ENCODE data around the gene CABYR. TPM values are rescaled to one million over a fixed set of nuclear protein-coding genes. Genes with fewer than 3 reads are reported as not detected.

CABYR gene
- total and polyA plus RNA-seq, 8 donors = 0.73 to 9.4 (median 2.6) TPM; not detected in 3

DNA sequence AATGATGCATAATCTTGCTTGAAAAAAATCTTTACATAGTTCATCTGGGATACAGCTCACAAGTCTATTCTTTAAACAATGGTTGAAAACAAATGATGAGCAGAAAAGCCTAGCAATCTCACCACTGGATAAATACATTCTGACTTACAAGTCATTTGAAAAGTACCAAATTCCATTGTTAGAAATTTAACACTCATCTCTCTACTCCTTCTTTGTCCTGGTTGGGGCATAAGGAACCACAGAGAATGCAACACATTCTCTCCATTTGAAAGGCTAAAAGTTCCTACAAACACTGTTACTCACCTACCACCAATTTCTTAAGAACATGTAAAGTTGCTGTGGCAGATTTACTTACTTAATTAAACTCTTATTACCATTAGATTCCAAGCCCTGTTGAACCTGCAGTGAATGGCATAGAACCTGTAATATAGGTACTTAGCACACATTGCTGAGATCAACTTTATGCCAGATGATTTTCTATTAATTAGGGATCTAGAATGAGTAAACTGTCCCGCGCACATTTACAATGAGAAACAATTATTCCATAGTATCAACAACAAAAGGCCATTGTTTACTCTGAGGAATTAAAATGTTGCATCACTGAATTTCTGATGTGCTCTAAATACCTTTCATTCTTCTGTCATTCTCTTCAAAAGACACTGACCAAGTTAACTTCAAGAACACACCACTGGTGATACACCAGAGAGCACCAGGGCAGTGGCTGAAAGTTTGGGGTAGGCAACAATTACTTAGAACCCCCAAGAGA is 69.6 kb downstream of the CABYR start:
- H3K4me1 ChIP-seq = peaks cover 0 to 12% (median 2%) of the 10 kb centered on the region in 4 donors
- no peak for DNase-seq
- no peaks in the 10 kb centered on the region for H3K9me3 ChIP-seq
- H3K27me3 ChIP-seq = no peaks in the 10 kb centered on the region
- H3K27ac ChIP-seq = no peak overlapping the region
- intact Hi-C loops (cut with DNase I; ENCODE audit: low total_unique reads) = no loop called here
- H3K4me3 ChIP-seq = no peak overlapping the region
- no peaks in the 10 kb centered on the region for H3K36me3 ChIP-seq
- TF ChIP-seq, protein P1, sequence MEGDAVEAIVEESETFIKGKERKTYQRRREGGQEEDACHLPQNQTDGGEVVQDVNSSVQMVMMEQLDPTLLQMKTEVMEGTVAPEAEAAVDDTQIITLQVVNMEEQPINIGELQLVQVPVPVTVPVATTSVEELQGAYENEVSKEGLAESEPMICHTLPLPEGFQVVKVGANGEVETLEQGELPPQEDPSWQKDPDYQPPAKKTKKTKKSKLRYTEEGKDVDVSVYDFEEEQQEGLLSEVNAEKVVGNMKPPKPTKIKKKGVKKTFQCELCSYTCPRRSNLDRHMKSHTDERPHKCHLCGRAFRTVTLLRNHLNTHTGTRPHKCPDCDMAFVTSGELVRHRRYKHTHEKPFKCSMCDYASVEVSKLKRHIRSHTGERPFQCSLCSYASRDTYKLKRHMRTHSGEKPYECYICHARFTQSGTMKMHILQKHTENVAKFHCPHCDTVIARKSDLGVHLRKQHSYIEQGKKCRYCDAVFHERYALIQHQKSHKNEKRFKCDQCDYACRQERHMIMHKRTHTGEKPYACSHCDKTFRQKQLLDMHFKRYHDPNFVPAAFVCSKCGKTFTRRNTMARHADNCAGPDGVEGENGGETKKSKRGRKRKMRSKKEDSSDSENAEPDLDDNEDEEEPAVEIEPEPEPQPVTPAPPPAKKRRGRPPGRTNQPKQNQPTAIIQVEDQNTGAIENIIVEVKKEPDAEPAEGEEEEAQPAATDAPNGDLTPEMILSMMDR (IDR thresholded peaks at IDR 0.05) = no peak
- TF ChIP-seq POLR2AphosphoS5 (IDR thresholded peaks at IDR 0.05) (no peak), EP300 (IDR thresholded peaks at IDR 0.05) (no peak), POLR2A (IDR thresholded peaks at IDR 0.05) (no peak)
- 37 to 71% (median 42%) methylated on average over 2 of the region's 2 CpGs for WGBS, 5 donors

DNA sequence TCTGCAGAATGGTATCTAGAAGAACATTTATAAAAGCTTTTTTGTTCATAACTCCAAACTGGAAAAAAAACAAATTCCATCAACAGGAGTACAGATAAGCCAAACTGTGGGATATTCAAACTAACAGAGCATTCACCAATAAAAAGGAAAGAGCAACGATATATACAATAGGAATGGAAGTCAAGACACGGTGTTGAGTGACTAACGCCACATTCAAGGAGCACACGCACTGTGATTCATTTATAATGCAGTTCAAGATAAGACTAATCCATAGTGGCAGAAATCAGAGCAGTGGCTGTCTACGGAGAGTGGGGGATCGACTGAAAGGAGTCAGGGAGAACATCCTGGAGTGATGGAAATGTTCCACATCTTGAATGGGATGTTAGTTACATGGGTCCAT is 70.7 kb downstream of the CABYR start:
- Histone ChIP-seq H3K4me1 (peaks cover 4 to 23% (median 9%) of the 10 kb centered on the region in 4 donors), H3K4me3 (no peak overlapping the region), H3K9me3 (no peaks in the 10 kb centered on the region), H3K27me3 (no peaks in the 10 kb centered on the region), H3K36me3 (no peaks in the 10 kb centered on the region), H3K27ac (no peak overlapping the region)
- no peak for DNase-seq
- intact Hi-C loops (cut with DNase I; ENCODE audit: low total_unique reads) = no loop called here
- 70 to 98% (median 81%) methylated on average over 6 of the region's 6 CpGs for WGBS, 5 donors
- TF ChIP-seq, protein P1 (IDR thresholded peaks at IDR 0.05) = no peak
- no peak for TF ChIP-seq POLR2A (IDR thresholded peaks at IDR 0.05)
- no peak for TF ChIP-seq EP300 (IDR thresholded peaks at IDR 0.05)
- TF ChIP-seq POLR2AphosphoS5 (IDR thresholded peaks at IDR 0.05) = no peak

Small RNAs within 50 kb of the gene (small RNA-seq; reads per million reads assigned to genes)
- gene RF00017 (0 reads per million in 4 donors), gene RNA5SP452 (0.30 to 1.4 (median 0.93) reads per million in 4 donors), gene RNU5A-6P (0 reads per million in 4 donors)

Other genes with a start within 250 kb of the CABYR start
- 10 to 100 TPM in 4 of 5 donors, 1 to 10 TPM in 1; 1.8 to 42.0 (median 29.0) TPM for gene TTC39C, start 124.3 kb upstream of the CABYR start, total RNA-seq
- gene TTC39C, start 124.3 kb upstream of the CABYR start, polyA plus RNA-seq = 10 to 100 TPM; 10.8 to 19.3 (median 12.7) TPM

Measured in stomach (tissue), 9 donors.